A673 (cell line): ENCODE results near the gene DHDH. TPM values are rescaled to one million over a fixed set of nuclear protein-coding genes. Genes with fewer than 3 reads are reported as not detected.

Source experiments
- BruUV-seq: library from RNA; stranded (reverse); fragments of 400-500 nt; replicated peaks from 2 replicates; lab custom pipeline; 2021; lab: Mats Ljungman, UMichigan
- CTCF ChIA-PET: fragments of 300-600 bp; sonication (Branson Sonifier 250); formaldehyde crosslinking; loops from one replicate; lab custom pipeline; 2022; ENCODE audit warnings: antibody characterized with exemption; lab: Charles Lee
- POLR2A ChIA-PET: fragments of 300-600 bp; sonication (Branson Sonifier 250); formaldehyde crosslinking; loops from one replicate; lab custom pipeline; 2022; ENCODE audit warnings: antibody characterized with exemption; ENCODE audit not compliant: low non-redundant PET; lab: Charles Lee
- DNase-seq: peaks from one replicate; pipeline ENCODE4 v3.0.0-alpha.2; 2015; ENCODE audit warnings: low spot score
- H3K27ac ChIP-seq: fragments of 200-600 bp; sonication (generic); 2 replicates; pipeline ENCODE4 v1.5.1; 2016; ENCODE audit warnings: mixed run types, low read depth, mild to moderate bottlenecking, mixed read lengths, antibody characterized with exemption, low read length; ENCODE audit not compliant: poor library complexity, severe bottlenecking
- H3K27me3 ChIP-seq: fragments of 200-600 bp; sonication (generic); replicated peaks from 2 replicates; pipeline ENCODE4 v1.6.1; 2017; ENCODE audit warnings: mixed run types, low read depth, mild to moderate bottlenecking, mixed read lengths, antibody characterized with exemption, low read length; ENCODE audit not compliant: insufficient read depth, poor library complexity
- H3K36me3 ChIP-seq: fragments of 200-600 bp; sonication (generic); 2 replicates; pipeline ENCODE4 v1.6.1; 2016; ENCODE audit warnings: mixed run types, mild to moderate bottlenecking, mixed read lengths, antibody characterized with exemption, low read length; ENCODE audit not compliant: insufficient read depth, poor library complexity, severe bottlenecking
- H3K4me1 ChIP-seq: fragments of 200-600 bp; sonication (generic); 2 replicates; pipeline ENCODE4 v1.6.1; 2017; ENCODE audit warnings: mixed run types, mild to moderate bottlenecking, mixed read lengths, antibody characterized with exemption, low read length; ENCODE audit not compliant: insufficient read depth, poor library complexity, severe bottlenecking
- H3K4me3 ChIP-seq: fragments of 200-600 bp; sonication (generic); 2 replicates; pipeline ENCODE4 v1.5.1; 2016; ENCODE audit warnings: low read depth, mixed run types, mild to moderate bottlenecking, mixed read lengths, low read length; ENCODE audit not compliant: poor library complexity, severe bottlenecking
- H3K9me3 ChIP-seq: fragments of 200-600 bp; sonication (generic); 2 replicates; pipeline ENCODE4 v1.6.1; 2016; ENCODE audit warnings: mixed run types, low read depth, mild to moderate bottlenecking, mixed read lengths, antibody characterized with exemption, low read length; ENCODE audit not compliant: poor library complexity, severe bottlenecking
- CTCF ChIP-seq: fragments of 300-800, 200-600 bp; sonication (generic); conservative IDR thresholded peaks from 2 replicates; pipeline ENCODE4 v1.5.1; 2017; ENCODE audit warnings: low read depth, mild to moderate bottlenecking, antibody characterized with exemption, low read length, moderate library complexity, mixed read lengths
- EZH2 ChIP-seq: fragments of 200-600 bp; sonication (generic); IDR thresholded peaks from 2 replicates; pipeline ENCODE4 v1.6.1; 2017; ENCODE audit warnings: borderline replicate concordance, low read depth, mild to moderate bottlenecking, mixed read lengths, antibody characterized with exemption, low read length; ENCODE audit not compliant: poor library complexity, severe bottlenecking
- intact Hi-C: fragments of 100-400 bp; cut with micrococcal nuclease; formaldehyde crosslinking; loops from one replicate; pipeline ENCODE4 v1.10.0; 2022; ENCODE audit not compliant: unreplicated experiment
- total RNA-seq: library from RNA; stranded (reverse); gene quantifications from 2 replicates; pipeline ENCODE4 v1.2.3, GENCODE V29; 2021

The DHDH gene
- total RNA-seq, 1 experiment from 2014 or later: not detected

- Histone ChIP-seq H3K27ac (no peak overlapping the region), H3K9me3 (no peaks in the 10 kb centered on the region), H3K4me3 (no peak overlapping the region), H3K36me3 (peaks cover 47% of the 10 kb centered on the region), H3K4me1 (no peaks in the 10 kb centered on the region), H3K27me3 (no peaks in the 10 kb centered on the region)
- BruUV-seq: no TSS peak
- no peak for TF ChIP-seq CTCF
- TF ChIP-seq EZH2: no peak
- intact Hi-C loops: no loop called here
- ChIA-PET POLR2A (no interaction called here), CTCF (interaction anchor here (0.6 to 0.9 kb wide), 2 partner anchors 15 to 23 kb away, joined by 3 to 4 read pairs; no protein-coding TSS in a partner anchor)
- DNase-seq: no peak
Observed at GRCh38 chr19:48986211-48986610, 52.7 kb downstream of the DHDH start.

GRCh38 chr19:48987323-48987722 lies 53.8 kb downstream of the DHDH start:
- POLR2A ChIA-PET: no interaction called here

GRCh38 chr19:48988286-48988685 lies 54.8 kb downstream of the DHDH start:
- ChIA-PET CTCF (no interaction called here), POLR2A (no interaction called here)
- intact Hi-C loops: no loop called here
- Histone ChIP-seq H3K27ac (no peak overlapping the region), H3K27me3 (no peaks in the 10 kb centered on the region), H3K9me3 (no peaks in the 10 kb centered on the region), H3K4me3 (no peak overlapping the region), H3K36me3 (peaks cover 36% of the 10 kb centered on the region), H3K4me1 (peaks cover 5% of the 10 kb centered on the region)
- TF ChIP-seq EZH2: no peak
- TF ChIP-seq CTCF: no peak
- TSS peak; percentile 13 for BruUV-seq
- DNase-seq: no peak

More at GRCh38 chr19:48987323-48987722, 53.8 kb downstream of the DHDH start:
- Histone ChIP-seq H3K36me3 (peaks cover 45% of the 10 kb centered on the region), H3K27me3 (no peaks in the 10 kb centered on the region), H3K4me3 (no peak overlapping the region), H3K4me1 (peaks cover 5% of the 10 kb centered on the region), H3K27ac (no peak overlapping the region), H3K9me3 (no peaks in the 10 kb centered on the region)
- no peak for DNase-seq
- intact Hi-C loops: no loop called here
- BruUV-seq: no TSS peak
- CTCF ChIA-PET: interaction anchor here (0.7 kb wide), 1 partner anchor 134 kb away, joined by 3 read pairs; no protein-coding TSS in a partner anchor
- TF ChIP-seq EZH2: no peak
- TF ChIP-seq CTCF: no peak
